Measurements from ENCODE around the gene PALM2AKAP2.
"Not testable (repeated sequence)": the region's sequence is repeated elsewhere in the genome, so short reads cannot be mapped to it uniquely, and the experiment has no call there.

Gene PALM2AKAP2

GRCh38 chr9:109811876-109812275, 31.9 kb downstream of the PALM2AKAP2 start:
- no peak for DNase-seq

GRCh38 chr9:109812331-109812730, 32.3 kb downstream of the PALM2AKAP2 start:
- DNase-seq: no peak

GRCh38 chr9:109812818-109813281, 32.9 kb downstream of the PALM2AKAP2 start:
- no peak for DNase-seq

- no peak for DNase-seq
Measured at GRCh38 chr9:109813303-109813702, 33.3 kb downstream of the PALM2AKAP2 start.

- no peak for DNase-seq
Measured at GRCh38 chr9:109813829-109814228, 33.8 kb downstream of the PALM2AKAP2 start.

GRCh38 chr9:109815366-109815947, 35.5 kb downstream of the PALM2AKAP2 start:
- DNase-seq: no peak

- no peak for DNase-seq
Measured at GRCh38 chr9:109816490-109816889, 36.5 kb downstream of the PALM2AKAP2 start.

- no peak for DNase-seq
Measured at GRCh38 chr9:109817146-109817845, 37.3 kb downstream of the PALM2AKAP2 start.

- DNase-seq: no peak
Measured at GRCh38 chr9:109817846-109818472, 38.0 kb downstream of the PALM2AKAP2 start.

GRCh38 chr9:109821711-109822110, 41.7 kb downstream of the PALM2AKAP2 start:
- DNase-seq: no peak

GRCh38 chr9:109825383-109825782, 45.4 kb downstream of the PALM2AKAP2 start:
- DNase-seq: not testable (repeated sequence)

GRCh38 chr9:109826559-109826958, 46.6 kb downstream of the PALM2AKAP2 start:
- no peak for DNase-seq

- DNase-seq: no peak
Measured at GRCh38 chr9:109828254-109828653, 48.3 kb downstream of the PALM2AKAP2 start.
